ENCODE measurements around the gene TBL1Y.

- TF ChIP-seq, protein P1, sequence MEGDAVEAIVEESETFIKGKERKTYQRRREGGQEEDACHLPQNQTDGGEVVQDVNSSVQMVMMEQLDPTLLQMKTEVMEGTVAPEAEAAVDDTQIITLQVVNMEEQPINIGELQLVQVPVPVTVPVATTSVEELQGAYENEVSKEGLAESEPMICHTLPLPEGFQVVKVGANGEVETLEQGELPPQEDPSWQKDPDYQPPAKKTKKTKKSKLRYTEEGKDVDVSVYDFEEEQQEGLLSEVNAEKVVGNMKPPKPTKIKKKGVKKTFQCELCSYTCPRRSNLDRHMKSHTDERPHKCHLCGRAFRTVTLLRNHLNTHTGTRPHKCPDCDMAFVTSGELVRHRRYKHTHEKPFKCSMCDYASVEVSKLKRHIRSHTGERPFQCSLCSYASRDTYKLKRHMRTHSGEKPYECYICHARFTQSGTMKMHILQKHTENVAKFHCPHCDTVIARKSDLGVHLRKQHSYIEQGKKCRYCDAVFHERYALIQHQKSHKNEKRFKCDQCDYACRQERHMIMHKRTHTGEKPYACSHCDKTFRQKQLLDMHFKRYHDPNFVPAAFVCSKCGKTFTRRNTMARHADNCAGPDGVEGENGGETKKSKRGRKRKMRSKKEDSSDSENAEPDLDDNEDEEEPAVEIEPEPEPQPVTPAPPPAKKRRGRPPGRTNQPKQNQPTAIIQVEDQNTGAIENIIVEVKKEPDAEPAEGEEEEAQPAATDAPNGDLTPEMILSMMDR (IDR thresholded peaks at IDR 0.05) = no peak
- no peak for TF ChIP-seq POLR2A (IDR thresholded peaks at IDR 0.05)
These were observed 61.9 kb downstream of the TBL1Y start for GRCh38 chrY:6972271-6972887.

All from stomach (tissue), 4 donors.